ENCODE data around the gene DMBT1. TPM values are rescaled to one million over a fixed set of nuclear protein-coding genes. Genes with fewer than 3 reads are reported as not detected.

DMBT1 gene
- total and polyA plus RNA-seq, 2 donors (not counting 1 experiment from before 2014, with no cell fraction given) = not detected

DNA sequence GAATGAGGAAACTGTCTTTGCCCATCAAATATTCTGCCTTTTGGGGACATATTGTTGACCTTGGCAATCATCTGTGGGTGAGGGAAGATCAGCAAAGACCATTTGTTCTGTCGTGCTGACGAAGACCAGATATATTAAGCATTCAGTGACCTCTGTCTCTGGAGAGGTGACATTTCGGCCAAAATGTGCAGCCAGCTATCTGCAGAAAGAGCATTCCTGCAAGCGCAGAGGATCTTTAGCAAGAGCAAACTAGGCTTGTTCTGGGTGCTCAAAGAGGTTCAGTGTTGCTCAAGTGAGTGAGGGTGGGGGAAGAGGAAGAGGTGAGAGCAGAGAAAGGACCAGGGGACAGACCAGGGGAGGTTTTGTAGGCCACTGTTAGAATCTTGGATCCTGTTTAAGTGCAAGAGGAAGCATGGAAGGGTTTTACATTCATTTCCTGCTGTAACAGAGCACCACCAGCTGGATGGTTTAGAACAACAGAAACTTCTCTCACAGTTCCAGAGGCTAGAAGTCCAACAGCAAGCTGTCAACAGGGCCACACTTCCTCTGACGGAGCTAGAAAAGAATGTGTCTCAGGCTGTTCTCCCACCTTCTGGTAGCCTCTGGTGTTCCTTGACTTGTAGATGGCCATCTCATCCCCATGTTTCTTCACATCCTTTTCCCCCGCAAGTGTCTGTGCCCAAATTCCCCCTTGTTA, 127.9 kb downstream of the DMBT1 start:
- ChIA-PET CTCF (no interaction called here), POLR2A (no interaction called here)
- WGBS (ENCODE audit: insufficient coverage) = 80% methylated on average over 5 of the region's 6 CpGs
- Histone ChIP-seq H3K79me2 (ENCODE audit: control insufficient read depth, insufficient read depth, low read length) (no peaks in the 10 kb centered on the region), H4K20me1 (ENCODE audit: control insufficient read depth, insufficient read depth, low read length, poor library complexity, severe bottlenecking) (no peaks in the 10 kb centered on the region), H3K27ac (ENCODE audit: low read length in 2 of 2) (no peak overlapping the region), H3K4me3 (ENCODE audit: control extremely low read depth in 1 of 5, extremely low read depth in 1 of 5, insufficient read depth in 1 of 5, low read depth in 2 of 5, low read length in 4 of 5) (no peak overlapping the region), H3K36me3 (replicated peaks in 1 of 2; ENCODE audit: control extremely low read depth in 1 of 2, control insufficient read depth in 1 of 2, extremely low read depth in 1 of 2, insufficient read depth in 2 of 2, low read length in 1 of 2) (no peaks in the 10 kb centered on the region), H3K9me3 (ENCODE audit: control extremely low read depth in 1 of 3, control insufficient read depth in 2 of 3, insufficient read depth in 1 of 3, low read length in 2 of 3) (peaks cover 0 to 4% (median 0%) of the 10 kb centered on the region in 3 donors), H3K4me2 (replicated peaks; ENCODE audit: low read depth, low read length, poor library complexity, severe bottlenecking) (no peak overlapping the region), H3K9ac (ENCODE audit: low read length) (no peak overlapping the region), H3K4me1 (ENCODE audit: control insufficient read depth in 2 of 2, insufficient read depth in 2 of 2, low read length in 2 of 2) (no peaks in the 10 kb centered on the region), H3K27me3 (replicated peaks in 1 of 4; ENCODE audit: control extremely low read depth in 1 of 4, control insufficient read depth in 3 of 4, insufficient read depth in 4 of 4, low read length in 3 of 4) (peaks cover 0 to 5% (median 0%) of the 10 kb centered on the region in 4 experiments), H2AFZ (ENCODE audit: insufficient read depth, low read depth, low read length, poor library complexity, severe bottlenecking) (no peak overlapping the region)
- Mint-ChIP-seq H3K4me3 (no peak overlapping the region), H3K4me1 (no peaks in the 10 kb centered on the region), H3K27me3 (peaks cover 27% of the 10 kb centered on the region), H3K9me3 (ENCODE audit: insufficient read depth) (no peaks in the 10 kb centered on the region), H3K27ac (no peak overlapping the region)
- ATAC-seq (ENCODE audit: low read depth) = no peak
- TF ChIP-seq, protein P1, sequence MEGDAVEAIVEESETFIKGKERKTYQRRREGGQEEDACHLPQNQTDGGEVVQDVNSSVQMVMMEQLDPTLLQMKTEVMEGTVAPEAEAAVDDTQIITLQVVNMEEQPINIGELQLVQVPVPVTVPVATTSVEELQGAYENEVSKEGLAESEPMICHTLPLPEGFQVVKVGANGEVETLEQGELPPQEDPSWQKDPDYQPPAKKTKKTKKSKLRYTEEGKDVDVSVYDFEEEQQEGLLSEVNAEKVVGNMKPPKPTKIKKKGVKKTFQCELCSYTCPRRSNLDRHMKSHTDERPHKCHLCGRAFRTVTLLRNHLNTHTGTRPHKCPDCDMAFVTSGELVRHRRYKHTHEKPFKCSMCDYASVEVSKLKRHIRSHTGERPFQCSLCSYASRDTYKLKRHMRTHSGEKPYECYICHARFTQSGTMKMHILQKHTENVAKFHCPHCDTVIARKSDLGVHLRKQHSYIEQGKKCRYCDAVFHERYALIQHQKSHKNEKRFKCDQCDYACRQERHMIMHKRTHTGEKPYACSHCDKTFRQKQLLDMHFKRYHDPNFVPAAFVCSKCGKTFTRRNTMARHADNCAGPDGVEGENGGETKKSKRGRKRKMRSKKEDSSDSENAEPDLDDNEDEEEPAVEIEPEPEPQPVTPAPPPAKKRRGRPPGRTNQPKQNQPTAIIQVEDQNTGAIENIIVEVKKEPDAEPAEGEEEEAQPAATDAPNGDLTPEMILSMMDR (IDR thresholded peaks at IDR 0.05) = no peak
- no peak for TF ChIP-seq EZH2 (IDR thresholded peaks at IDR 0.05; ENCODE audit: borderline replicate concordance, insufficient read depth, low read depth, low read length, poor library complexity, severe bottlenecking)
- intact Hi-C loops (cut with micrococcal nuclease) = no loop called here
- no peak for DNase-seq

- Histone ChIP-seq H3K4me2 (replicated peaks; ENCODE audit: low read depth, low read length, poor library complexity, severe bottlenecking) (no peak overlapping the region), H3K4me1 (ENCODE audit: control insufficient read depth in 2 of 2, insufficient read depth in 2 of 2, low read length in 2 of 2) (no peaks in the 10 kb centered on the region), H3K4me3 (ENCODE audit: control extremely low read depth in 1 of 5, extremely low read depth in 1 of 5, insufficient read depth in 1 of 5, low read depth in 2 of 5, low read length in 4 of 5) (no peak overlapping the region), H2AFZ (ENCODE audit: insufficient read depth, low read depth, low read length, poor library complexity, severe bottlenecking) (no peak overlapping the region), H3K79me2 (ENCODE audit: control insufficient read depth, insufficient read depth, low read length) (no peaks in the 10 kb centered on the region), H3K9ac (ENCODE audit: low read length) (no peak overlapping the region), H4K20me1 (ENCODE audit: control insufficient read depth, insufficient read depth, low read length, poor library complexity, severe bottlenecking) (no peaks in the 10 kb centered on the region), H3K36me3 (replicated peaks in 1 of 2; ENCODE audit: control extremely low read depth in 1 of 2, control insufficient read depth in 1 of 2, extremely low read depth in 1 of 2, insufficient read depth in 2 of 2, low read length in 1 of 2) (no peaks in the 10 kb centered on the region), H3K9me3 (ENCODE audit: control extremely low read depth in 1 of 3, control insufficient read depth in 2 of 3, insufficient read depth in 1 of 3, low read length in 2 of 3) (peaks cover 0 to 4% (median 0%) of the 10 kb centered on the region in 3 donors), H3K27ac (ENCODE audit: low read length in 2 of 2) (no peak overlapping the region), H3K27me3 (replicated peaks in 1 of 4; ENCODE audit: control extremely low read depth in 1 of 4, control insufficient read depth in 3 of 4, insufficient read depth in 4 of 4, low read length in 3 of 4) (peaks cover 0 to 5% (median under 1%) of the 10 kb centered on the region in 4 experiments)
- ATAC-seq (ENCODE audit: low read depth) (no peak), DNase-seq (no peak)
- no CpG with 5 or more reads among the region's 6 CpGs for WGBS (ENCODE audit: insufficient coverage)
- H3K9me3 Mint-ChIP-seq (ENCODE audit: insufficient read depth) = no peaks in the 10 kb centered on the region
- ChIA-PET CTCF (no interaction called here), POLR2A (no interaction called here)
- no peaks in the 10 kb centered on the region for H3K4me1 Mint-ChIP-seq
- intact Hi-C loops (cut with micrococcal nuclease) = no loop called here
- no peak overlapping the region for H3K4me3 Mint-ChIP-seq
- no peak overlapping the region for H3K27ac Mint-ChIP-seq
- peaks cover 21% of the 10 kb centered on the region for H3K27me3 Mint-ChIP-seq
- TF ChIP-seq EZH2 (IDR thresholded peaks at IDR 0.05; ENCODE audit: borderline replicate concordance, insufficient read depth, low read depth, low read length, poor library complexity, severe bottlenecking) = no peak
- TF ChIP-seq, protein P1 (IDR thresholded peaks at IDR 0.05) = no peak
These were observed 128.7 kb downstream of the DMBT1 start for GRCh38 chr10:122689146-122689820.

Data from B cell (primary cell).